NCI-H1105 treated with DMSO at 0.1 percent for 48 hours (cell line): ENCODE results near the gene ZMPSTE24.
"Not testable (repeated sequence)": the region's sequence is repeated elsewhere in the genome, so short reads cannot be mapped to it uniquely, and the experiment has no call there.

Experiments
- DNase-seq: peaks from one replicate; lab custom pipeline; 2025; lab: John Stamatoyannopoulos, UW

Gene ZMPSTE24

DNA sequence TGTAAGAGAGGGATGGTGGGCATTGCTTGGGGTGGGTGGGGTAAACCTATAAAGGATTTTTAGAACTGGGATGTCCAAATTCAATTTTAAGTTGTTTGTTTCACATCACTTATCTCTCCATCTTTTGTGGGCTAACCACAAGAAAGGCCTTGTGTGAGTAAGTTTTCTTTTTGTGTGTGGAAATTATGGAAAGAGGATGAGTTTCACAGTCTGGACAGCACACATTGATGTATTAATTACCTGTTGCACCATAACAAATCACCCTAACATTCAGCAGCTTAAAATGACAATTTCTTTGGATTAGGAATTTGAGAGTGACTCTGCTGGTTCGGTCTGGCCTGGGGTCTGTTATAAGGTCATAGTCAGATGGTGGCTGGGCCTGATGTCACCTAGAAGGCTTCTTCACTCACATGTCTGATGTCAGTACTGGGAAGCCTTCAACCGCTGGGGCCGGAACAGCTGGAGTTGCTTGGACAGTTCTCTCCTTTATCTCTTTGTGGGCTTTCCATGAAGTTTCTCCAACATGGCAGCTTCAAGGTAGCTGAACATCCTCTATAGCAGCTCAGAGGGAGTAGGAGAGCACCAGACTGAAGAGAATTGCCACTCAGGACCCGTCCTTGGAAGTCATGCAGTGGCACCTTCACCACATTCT, 61.1 kb downstream of the ZMPSTE24 start:
- no peak for DNase-seq

DNA sequence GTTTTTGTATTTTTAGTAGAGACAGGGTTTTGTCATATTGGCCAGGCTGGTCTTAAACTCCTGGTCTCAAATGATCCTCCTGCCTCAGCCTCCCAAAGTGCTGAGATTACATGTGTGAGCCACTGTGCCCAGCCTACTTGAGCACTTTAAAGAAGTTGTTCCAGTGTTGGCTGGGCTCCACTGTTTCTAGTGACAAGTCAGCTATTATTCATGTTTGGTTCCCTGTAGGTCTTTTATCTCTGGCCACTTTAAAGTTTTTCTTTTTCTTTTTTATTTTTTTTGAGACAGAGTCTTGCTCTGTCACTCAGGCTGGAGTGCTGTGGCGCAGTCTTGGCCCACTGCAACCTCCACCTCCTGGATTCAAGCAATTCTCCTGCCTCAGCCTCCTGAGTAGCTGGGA, 73.4 kb downstream of the ZMPSTE24 start:
- DNase-seq = not testable (repeated sequence)

DNA sequence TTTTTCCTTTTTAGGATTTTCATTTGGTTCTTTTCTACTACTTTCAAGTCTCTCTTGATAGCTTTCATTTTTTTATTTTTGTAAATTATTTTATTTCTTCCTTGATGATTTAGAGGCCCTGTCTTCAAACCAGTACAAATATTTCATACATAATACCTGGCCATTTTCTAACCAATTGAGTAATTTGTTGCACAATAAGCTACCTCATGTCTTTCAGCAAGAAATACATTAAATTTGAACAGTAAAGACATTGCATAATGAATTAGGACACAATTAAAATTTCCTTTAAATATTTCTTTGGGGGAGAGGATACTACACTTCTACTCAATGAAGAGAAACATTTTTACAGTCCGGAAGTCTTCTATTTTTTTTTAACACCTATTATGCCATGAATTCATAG, 74.7 kb downstream of the ZMPSTE24 start:
- DNase-seq = no peak

DNA sequence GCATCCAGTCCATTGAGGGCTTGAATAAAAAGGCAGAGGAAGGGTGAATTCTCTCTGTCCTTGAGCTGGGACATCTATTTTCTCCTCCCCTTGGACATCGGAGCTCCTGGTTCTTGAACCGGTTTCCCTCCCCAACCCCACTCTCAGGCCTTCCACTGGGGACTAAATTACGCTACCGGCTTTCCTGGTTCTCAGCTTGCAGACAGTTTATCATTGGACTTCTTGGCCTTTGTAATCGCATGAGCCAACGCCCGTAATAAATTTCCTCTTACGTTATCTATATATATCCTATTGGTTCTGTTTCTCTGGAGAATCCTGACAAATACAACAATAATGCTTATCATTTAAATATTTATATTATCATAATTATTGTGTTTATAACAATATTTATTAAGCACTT, 79.4 kb downstream of the ZMPSTE24 start:
- no peak for DNase-seq

DNA sequence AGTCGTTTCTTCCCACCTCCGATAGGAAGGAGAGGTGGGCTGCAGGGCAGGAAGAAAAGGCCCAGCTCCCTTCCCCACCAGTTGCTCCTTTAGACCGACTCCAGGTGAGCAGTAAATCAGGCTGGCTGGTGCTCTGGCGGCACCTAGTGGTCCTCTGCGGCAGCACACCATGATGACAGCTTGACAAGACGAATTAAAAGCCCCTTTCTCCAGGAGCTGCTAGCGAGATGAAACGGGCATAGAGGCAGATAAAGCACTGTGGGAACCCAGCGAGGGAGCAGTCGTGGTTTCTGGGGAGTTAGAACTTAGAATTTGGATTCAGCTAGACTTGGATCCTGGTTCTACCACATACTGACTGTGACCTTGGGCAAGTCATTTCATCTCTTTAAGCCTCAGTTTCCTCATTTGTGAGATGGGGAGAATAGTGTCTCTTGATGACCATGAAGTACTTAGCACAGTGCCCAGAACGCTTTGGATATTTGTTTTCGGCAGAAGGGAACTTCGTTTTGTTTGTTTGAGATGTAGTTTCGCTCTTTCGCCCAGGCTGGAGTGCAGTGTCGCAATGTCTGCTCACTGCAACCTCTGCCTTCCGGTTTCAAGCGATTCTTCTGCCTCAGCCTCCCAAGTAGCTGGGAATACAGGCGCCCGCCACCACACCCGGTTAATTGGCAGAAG, 80.8 kb downstream of the ZMPSTE24 start:
- DNase-seq = peak; percentile 70

DNA sequence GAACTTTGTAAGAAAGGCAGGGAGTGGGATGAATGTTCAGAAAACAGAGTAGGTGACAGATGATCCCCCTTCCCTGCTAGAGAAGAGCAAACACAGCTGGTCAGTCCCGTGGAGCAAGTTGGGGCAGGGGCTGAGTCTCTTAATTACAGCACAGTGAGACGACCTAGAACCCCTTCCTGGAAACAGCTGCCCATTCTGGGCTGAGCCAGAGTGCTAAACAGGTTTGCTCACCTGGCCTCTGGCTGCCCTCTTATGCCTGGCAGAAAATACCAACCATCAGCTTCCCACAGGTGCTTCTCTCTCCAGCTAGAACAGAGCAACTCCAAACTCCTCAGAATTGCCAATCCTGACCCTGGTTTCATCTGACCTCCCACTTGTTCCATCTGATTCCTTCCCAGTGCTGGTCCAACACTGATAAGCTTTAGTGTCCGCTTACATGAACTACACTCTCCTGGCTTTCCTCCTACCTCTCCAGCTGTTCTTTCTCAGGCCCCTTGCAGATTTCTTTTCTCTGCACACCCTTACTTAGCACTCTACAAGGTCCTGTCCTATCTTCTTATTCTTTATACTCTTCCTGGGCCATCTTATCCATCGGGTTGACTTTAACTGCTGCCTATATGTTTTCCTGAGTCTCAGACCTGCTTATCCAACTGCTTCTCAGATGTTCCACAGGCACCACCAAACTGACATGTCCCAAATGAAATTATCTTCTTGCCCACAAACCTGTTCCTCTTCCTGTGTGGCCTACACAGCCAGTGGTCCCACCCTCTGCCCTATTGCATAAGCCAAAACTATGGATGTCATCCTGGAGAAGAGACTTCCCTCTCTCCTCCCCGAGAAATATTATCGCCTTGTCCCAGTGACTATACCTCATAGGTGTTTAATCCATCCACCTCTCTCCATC, 81.6 kb downstream of the ZMPSTE24 start:
- no peak for DNase-seq

DNA sequence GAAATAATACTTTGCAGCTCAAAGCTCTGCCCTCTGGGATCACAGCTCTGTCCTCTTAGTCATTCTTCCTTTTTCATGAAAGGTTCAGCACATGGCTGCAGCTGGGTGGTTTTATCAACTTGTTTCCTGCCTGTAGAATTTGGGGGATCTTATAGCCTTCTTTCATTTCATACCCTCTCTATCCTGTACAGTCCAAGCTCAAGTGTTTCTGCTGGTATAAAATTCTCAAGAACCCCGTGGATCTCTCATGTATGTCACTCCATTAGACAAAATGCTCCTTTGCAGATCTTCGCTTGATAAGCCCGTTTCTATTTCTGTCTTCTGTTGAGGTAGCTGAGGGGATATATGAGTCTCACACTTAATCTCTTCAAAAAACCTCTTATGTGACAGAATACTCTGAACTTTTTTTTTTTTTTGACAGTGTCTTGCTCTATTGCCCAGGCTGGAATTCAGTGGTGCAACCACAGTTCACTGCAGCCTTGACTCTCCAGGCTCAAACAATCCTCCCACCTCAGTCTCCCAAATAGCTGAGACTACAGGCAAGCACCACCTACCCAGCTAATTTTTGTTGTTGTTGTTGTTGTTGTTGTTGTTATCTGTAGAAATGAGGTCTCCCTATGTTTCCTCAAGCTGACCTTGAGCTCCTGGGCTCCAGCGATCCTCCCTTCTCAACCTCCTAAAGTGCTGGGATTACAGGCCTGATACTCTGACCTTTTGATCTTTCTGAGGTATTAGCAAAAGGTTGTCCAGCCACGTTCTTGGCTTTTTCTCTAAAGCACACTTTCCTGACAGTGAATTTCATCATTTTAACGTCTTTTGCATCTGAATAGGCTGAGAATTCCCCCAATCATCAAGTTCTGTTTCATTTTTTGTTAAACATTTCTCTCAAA, 83.7 kb downstream of the ZMPSTE24 start:
- DNase-seq = no peak

DNA sequence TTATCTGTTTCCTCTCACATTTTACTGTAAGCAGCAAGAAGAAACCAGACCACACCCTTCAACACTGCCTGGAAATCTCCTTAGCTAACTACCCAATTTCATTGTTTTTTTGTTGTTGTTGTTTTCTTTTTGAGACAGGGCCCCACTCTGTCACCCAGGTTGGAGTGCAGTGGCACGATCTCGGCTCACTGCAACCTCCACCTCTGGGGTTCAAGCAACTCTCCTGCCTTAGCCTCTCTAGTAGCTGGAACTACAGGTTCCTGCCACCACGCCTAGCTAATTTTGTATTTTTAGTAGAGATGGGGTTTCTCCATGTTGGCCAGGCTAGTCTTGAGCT, 84.3 kb downstream of the ZMPSTE24 start:
- not testable (repeated sequence) for DNase-seq
